ENCODE measurements around the gene G6PD.

DNA sequence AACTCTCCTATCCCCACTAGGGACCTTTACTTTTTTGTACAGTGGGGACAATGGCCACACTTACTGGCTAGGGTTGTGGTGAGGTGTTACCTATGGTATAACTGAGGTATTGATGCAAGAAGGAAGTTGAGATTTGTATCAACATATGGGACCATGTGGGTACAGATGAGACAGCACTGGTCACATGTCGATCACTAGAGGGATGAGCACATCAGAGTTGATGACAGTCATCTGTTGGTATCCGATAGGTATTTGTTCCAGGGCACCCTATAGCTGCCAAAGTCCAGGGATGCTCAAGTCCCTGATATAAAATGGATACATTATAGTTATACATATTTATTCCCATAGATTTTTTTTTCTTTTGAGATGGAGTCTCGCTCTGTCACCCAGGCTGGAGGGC, 43.7 kb downstream of the G6PD start:
- TF ChIP-seq, protein P1, sequence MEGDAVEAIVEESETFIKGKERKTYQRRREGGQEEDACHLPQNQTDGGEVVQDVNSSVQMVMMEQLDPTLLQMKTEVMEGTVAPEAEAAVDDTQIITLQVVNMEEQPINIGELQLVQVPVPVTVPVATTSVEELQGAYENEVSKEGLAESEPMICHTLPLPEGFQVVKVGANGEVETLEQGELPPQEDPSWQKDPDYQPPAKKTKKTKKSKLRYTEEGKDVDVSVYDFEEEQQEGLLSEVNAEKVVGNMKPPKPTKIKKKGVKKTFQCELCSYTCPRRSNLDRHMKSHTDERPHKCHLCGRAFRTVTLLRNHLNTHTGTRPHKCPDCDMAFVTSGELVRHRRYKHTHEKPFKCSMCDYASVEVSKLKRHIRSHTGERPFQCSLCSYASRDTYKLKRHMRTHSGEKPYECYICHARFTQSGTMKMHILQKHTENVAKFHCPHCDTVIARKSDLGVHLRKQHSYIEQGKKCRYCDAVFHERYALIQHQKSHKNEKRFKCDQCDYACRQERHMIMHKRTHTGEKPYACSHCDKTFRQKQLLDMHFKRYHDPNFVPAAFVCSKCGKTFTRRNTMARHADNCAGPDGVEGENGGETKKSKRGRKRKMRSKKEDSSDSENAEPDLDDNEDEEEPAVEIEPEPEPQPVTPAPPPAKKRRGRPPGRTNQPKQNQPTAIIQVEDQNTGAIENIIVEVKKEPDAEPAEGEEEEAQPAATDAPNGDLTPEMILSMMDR (IDR thresholded peaks at IDR 0.05): no peak
- TF ChIP-seq ZFX (IDR thresholded peaks at IDR 0.05; ENCODE audit: borderline replicate concordance): no peak
